H9 (cell line): ENCODE data around the gene PLEKHF1. TPM values are rescaled to one million over a fixed set of nuclear protein-coding genes. Genes with fewer than 3 reads are reported as not detected.

ENCODE experiments used
- DNase-seq: peaks from one replicate; pipeline ENCODE4 v3.0.0-alpha.2; 2017
- H2AFZ ChIP-seq: one replicate; pipeline ENCODE4 v1.6.1; 2013; ENCODE audit warnings: mild to moderate bottlenecking, low read length, control low read depth, moderate library complexity
- H2AK5ac ChIP-seq: 2 replicates; pipeline ENCODE4 v1.6.1; 2013; ENCODE audit warnings: low read length, control low read depth, mixed read lengths; ENCODE audit not compliant: insufficient read length
- H2BK120ac ChIP-seq: one replicate; pipeline ENCODE4 v1.6.1; 2013; ENCODE audit warnings: low read depth, mild to moderate bottlenecking, low read length, control low read depth, inconsistent platforms; ENCODE audit not compliant: poor library complexity, severe bottlenecking
- H2BK12ac ChIP-seq: 2 replicates; pipeline ENCODE4 v1.6.1; 2013; ENCODE audit warnings: low read length, control low read depth, mixed read lengths, low read depth; ENCODE audit not compliant: insufficient read length
- H2BK15ac ChIP-seq: 2 replicates; pipeline ENCODE4 v1.6.1; 2013; ENCODE audit warnings: low read depth, low read length, control low read depth
- H2BK20ac ChIP-seq: one replicate; pipeline ENCODE4 v1.6.1; 2013; ENCODE audit warnings: low read depth, mild to moderate bottlenecking, low read length, control low read depth, inconsistent platforms; ENCODE audit not compliant: poor library complexity, severe bottlenecking
- H2BK5ac ChIP-seq: 2 replicates; pipeline ENCODE4 v1.6.1; 2013; ENCODE audit warnings: low read length, control low read depth, mixed read lengths; ENCODE audit not compliant: insufficient read length
- H3K14ac ChIP-seq: 2 replicates; pipeline ENCODE4 v1.6.1; 2013; ENCODE audit warnings: low read length, control low read depth; ENCODE audit not compliant: insufficient read depth
- H3K18ac ChIP-seq: 2 replicates; pipeline ENCODE4 v1.6.1; 2013; ENCODE audit warnings: low read depth, mild to moderate bottlenecking, mixed read lengths, low read length, control low read depth; ENCODE audit not compliant: insufficient read length
- H3K23ac ChIP-seq: 2 replicates; pipeline ENCODE4 v1.6.1; 2013; ENCODE audit warnings: low read length, control low read depth, mixed read lengths, low read depth; ENCODE audit not compliant: insufficient read length
- H3K23me2 ChIP-seq: 2 replicates; pipeline ENCODE4 v1.6.1; 2013; ENCODE audit warnings: low read depth, mild to moderate bottlenecking, mixed read lengths, low read length, control low read depth; ENCODE audit not compliant: insufficient read length, poor library complexity, severe bottlenecking
- H3K27ac ChIP-seq: 2 replicates; pipeline ENCODE4 v1.5.1; 2013; ENCODE audit warnings: low read length, control low read depth, mixed read lengths, low read depth; ENCODE audit not compliant: insufficient read length
- H3K27me3 ChIP-seq: 2 replicates; pipeline ENCODE4 v1.6.1; 2013; ENCODE audit warnings: low read length, control low read depth, inconsistent platforms; ENCODE audit not compliant: insufficient read depth
- H3K4ac ChIP-seq: 2 replicates; pipeline ENCODE4 v1.6.1; 2013; ENCODE audit warnings: low read depth, mild to moderate bottlenecking, control low read depth, inconsistent platforms, low read length, moderate library complexity
- H3K4me1 ChIP-seq: 2 replicates; pipeline ENCODE4 v1.6.1; 2013; ENCODE audit warnings: low read length, control low read depth, inconsistent platforms; ENCODE audit not compliant: insufficient read depth
- H3K4me2 ChIP-seq: 2 replicates; pipeline ENCODE4 v1.6.1; 2013; ENCODE audit warnings: low read length, control low read depth, mixed read lengths; ENCODE audit not compliant: insufficient read length, insufficient read depth
- H3K56ac ChIP-seq: 2 replicates; pipeline ENCODE4 v1.6.1; 2013; ENCODE audit warnings: low read depth, mild to moderate bottlenecking, mixed read lengths, low read length, control low read depth; ENCODE audit not compliant: insufficient read length
- H3K79me1 ChIP-seq: 2 replicates; pipeline ENCODE4 v1.6.1; 2013; ENCODE audit warnings: low read depth, mild to moderate bottlenecking, moderate library complexity, low read length, control low read depth, inconsistent platforms; ENCODE audit not compliant: insufficient read depth, poor library complexity, severe bottlenecking
- H3K79me2 ChIP-seq: 2 replicates; pipeline ENCODE4 v1.6.1; 2013; ENCODE audit warnings: low read length, control low read depth, inconsistent platforms; ENCODE audit not compliant: insufficient read depth
- H3K9ac ChIP-seq: 2 replicates; pipeline ENCODE4 v1.6.1; 2013; ENCODE audit warnings: low read length, control low read depth, mixed read lengths; ENCODE audit not compliant: insufficient read length; ENCODE audit errors: extremely low read depth
- H3K9me3 ChIP-seq: one replicate; pipeline ENCODE4 v1.6.1; 2013; ENCODE audit warnings: low read depth, low read length, inconsistent platforms; ENCODE audit not compliant: control insufficient read depth
- H3T11ph ChIP-seq: one replicate; pipeline ENCODE4 v1.6.1; 2013; ENCODE audit warnings: mild to moderate bottlenecking, low read length, control low read depth, inconsistent platforms
- H4K20me1 ChIP-seq: one replicate; pipeline ENCODE4 v1.6.1; 2013; ENCODE audit not compliant: control insufficient read depth, insufficient read length, insufficient read depth
- H4K5ac ChIP-seq: 2 replicates; pipeline ENCODE4 v1.6.1; 2013; ENCODE audit warnings: low read depth, mild to moderate bottlenecking, mixed read lengths, low read length, control low read depth; ENCODE audit not compliant: insufficient read length
- H4K8ac ChIP-seq: replicated peaks from 2 replicates; pipeline ENCODE4 v1.6.1; 2013; ENCODE audit warnings: low read length, control low read depth, mixed read lengths, low read depth; ENCODE audit not compliant: insufficient read length
- H4K91ac ChIP-seq: 2 replicates; pipeline ENCODE4 v1.6.1; 2013; ENCODE audit warnings: low read depth, mild to moderate bottlenecking, moderate library complexity, mixed read lengths, low read length, control low read depth; ENCODE audit not compliant: insufficient read length
- H3K27ac Mint-ChIP-seq, 3 experiments: 2 replicates in 2 of 3; 3 replicates in 1 of 3; pipeline ENCODE4 v1.8.0; 2020 to 2021; ENCODE audit warnings: mixed read lengths in 3 of 3, mild to moderate bottlenecking in 1 of 3, moderate library complexity in 1 of 3
- H3K27me3 Mint-ChIP-seq: 2 replicates; pipeline ENCODE4 v1.8.0; 2021; ENCODE audit warnings: low read depth, mild to moderate bottlenecking, moderate library complexity, mixed read lengths
- H3K36me3 Mint-ChIP-seq, 3 experiments: 2 replicates in 2 of 3; 3 replicates in 1 of 3; pipeline ENCODE4 v1.8.0; 2020 to 2021; ENCODE audit warnings: low read depth in 3 of 3, mixed read lengths in 3 of 3; ENCODE audit not compliant: insufficient read depth in 1 of 3
- H3K4me1 Mint-ChIP-seq, 2 experiments: 2 replicates each; pipeline ENCODE4 v1.8.0; 2020; ENCODE audit warnings: mixed read lengths in 2 of 2
- H3K4me3 Mint-ChIP-seq, 2 experiments: 2 replicates in 1 of 2; 3 replicates in 1 of 2; pipeline ENCODE4 v1.8.0; 2020 to 2021; ENCODE audit warnings: mild to moderate bottlenecking in 2 of 2, mixed read lengths in 2 of 2, moderate library complexity in 1 of 2
- H3K9me3 Mint-ChIP-seq, 2 experiments: 2 replicates in 1 of 2; 3 replicates in 1 of 2; pipeline ENCODE4 v1.8.0; 2020; ENCODE audit warnings: mild to moderate bottlenecking in 2 of 2, mixed read lengths in 2 of 2, moderate library complexity in 1 of 2
- CTCF ChIP-seq: fragments of 200-600 bp; sonication (generic); conservative IDR thresholded peaks from 3 replicates; pipeline ENCODE4 v1.8.0; 2021; ENCODE audit warnings: antibody characterized with exemption, mild to moderate bottlenecking
- WGBS: extraction: QIAGEN DNeasy Blood & Tissue Kit; methylation state at CpG from one replicate; pipeline ENCODE4 v1.1.7; 2013; ENCODE audit warnings: missing lambda C conversion rate, low lambda C conversion rate, mixed read lengths; ENCODE audit not compliant: insufficient read length; ENCODE audit errors: extremely low coverage; 5-methylcytosine and 5-hydroxymethylcytosine counted together
- total RNA-seq: library from RNA; stranded (reverse); gene quantifications from 2 replicates; pipeline ENCODE4 v1.2.1, GENCODE V29; 2021

PLEKHF1 gene
- total RNA-seq, 1 experiment from 2014 or later, result 4.9 TPM

- peaks cover 6 to 7% of the 10 kb centered on the region in 2 experiments; a peak in 4 of 5 replicates for H3K9me3 Mint-ChIP-seq
- H3K27me3 ChIP-seq, result no peaks in the 10 kb centered on the region
- no peak overlapping the region for H3K27ac ChIP-seq
- H2BK120ac ChIP-seq, result no peak overlapping the region
- no peaks in the 10 kb centered on the region for H3K79me1 ChIP-seq
- no peak overlapping the region for H3K18ac ChIP-seq
- H3K36me3 Mint-ChIP-seq, result no peaks in the 10 kb centered on the region; a peak in 1 of 7 replicates
- H3K27ac Mint-ChIP-seq, result no peak overlapping the region; a peak in 1 of 7 replicates
- H3T11ph ChIP-seq, result no peak overlapping the region
- no peak overlapping the region for H3K4me3 Mint-ChIP-seq
- no peaks in the 10 kb centered on the region for H3K79me2 ChIP-seq
- no peak overlapping the region for H4K8ac ChIP-seq
- H2BK15ac ChIP-seq, result no peak overlapping the region
- H3K4me1 ChIP-seq, result no peaks in the 10 kb centered on the region
- no peak overlapping the region for H2BK5ac ChIP-seq
- no peak for DNase-seq
- no peak overlapping the region for H3K4ac ChIP-seq
- H3K27me3 Mint-ChIP-seq, result no peaks in the 10 kb centered on the region
- H4K5ac ChIP-seq, result no peak overlapping the region
- no peak overlapping the region for H3K9ac ChIP-seq
- no peak overlapping the region for H4K91ac ChIP-seq
- no peak overlapping the region for H3K14ac ChIP-seq
- H3K23ac ChIP-seq, result no peak overlapping the region
- no peaks in the 10 kb centered on the region for H3K23me2 ChIP-seq
- H3K9me3 ChIP-seq, result no peaks in the 10 kb centered on the region
- H3K4me2 ChIP-seq, result no peak overlapping the region
- H2BK20ac ChIP-seq, result no peak overlapping the region
- H4K20me1 ChIP-seq, result no peaks in the 10 kb centered on the region
- no peak overlapping the region for H2AK5ac ChIP-seq
- peaks cover 0 to 4% of the 10 kb centered on the region in 2 experiments; a peak in 2 of 4 replicates for H3K4me1 Mint-ChIP-seq
- no peak overlapping the region for H2AFZ ChIP-seq
- H3K56ac ChIP-seq, result no peak overlapping the region
- no peak overlapping the region for H2BK12ac ChIP-seq
- WGBS, result no CpG with 5 or more reads among the region's 2 CpGs
- TF ChIP-seq CTCF, result no peak
Measured at GRCh38 chr19:29696565-29696846, 31.2 kb downstream of the PLEKHF1 start.
